Germinal center (tissue), 1 donor: ENCODE measurements around the gene RCAN2.
A peak's percentile ranks its signal among the peaks of the same experiment; 100 is the strongest.
"Not testable (repeated sequence)": the region's sequence is repeated elsewhere in the genome, so short reads cannot be mapped to it uniquely, and the experiment has no call there.

Experiments
- DNase-seq: peaks from one replicate; pipeline ENCODE4 v3.0.0; 2012; ENCODE audit warnings: mixed read lengths, low spot score

RCAN2 gene

GRCh38 chr6:46440141-46440540 lies 51.1 kb downstream of the RCAN2 start:
- no peak for DNase-seq

- no peak for DNase-seq
Measured at GRCh38 chr6:46438245-46438644, 53.0 kb downstream of the RCAN2 start.

- DNase-seq: no peak
Measured at GRCh38 chr6:46437671-46438221, 53.5 kb downstream of the RCAN2 start.

DNA sequence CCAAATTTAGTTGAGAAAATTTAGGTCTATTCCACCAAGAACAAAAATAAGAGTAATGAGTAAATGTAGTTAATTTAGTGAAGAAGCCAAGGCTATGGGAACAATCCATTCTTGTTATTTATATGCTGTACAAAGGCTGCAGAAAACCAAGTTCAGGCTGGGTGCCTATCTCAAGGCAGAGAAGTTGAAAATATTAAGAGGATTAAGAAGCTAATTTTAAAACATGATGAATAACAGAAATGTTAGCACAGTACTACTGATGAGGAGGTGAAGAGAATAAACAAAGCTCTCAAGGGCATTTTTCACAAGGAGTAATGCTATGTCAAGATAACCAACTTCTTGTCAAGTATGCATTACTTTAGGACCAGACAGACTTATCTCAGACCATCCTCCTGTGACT lies 68.6 kb downstream of the RCAN2 start:
- no peak for DNase-seq

DNA sequence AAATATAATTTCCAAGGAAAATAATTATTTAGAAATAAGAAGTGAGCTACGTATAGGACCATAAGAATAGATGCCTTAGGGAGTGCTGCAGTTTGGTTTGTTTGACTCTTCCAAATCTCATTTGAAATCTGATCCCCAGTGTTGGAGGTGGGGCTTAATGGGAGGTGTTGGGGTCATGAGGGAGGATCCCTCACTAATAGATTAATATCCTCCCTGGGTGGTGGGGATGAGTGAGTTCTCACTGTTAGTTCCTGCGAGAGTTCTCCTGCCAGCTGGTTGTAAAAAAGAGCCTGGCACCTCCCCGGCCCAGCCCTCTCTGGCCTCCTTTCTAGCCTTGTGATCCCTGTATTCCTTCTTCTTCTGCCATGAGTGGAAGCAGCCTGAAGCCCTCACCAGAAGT lies 69.3 kb downstream of the RCAN2 start:
- no peak for DNase-seq

DNA sequence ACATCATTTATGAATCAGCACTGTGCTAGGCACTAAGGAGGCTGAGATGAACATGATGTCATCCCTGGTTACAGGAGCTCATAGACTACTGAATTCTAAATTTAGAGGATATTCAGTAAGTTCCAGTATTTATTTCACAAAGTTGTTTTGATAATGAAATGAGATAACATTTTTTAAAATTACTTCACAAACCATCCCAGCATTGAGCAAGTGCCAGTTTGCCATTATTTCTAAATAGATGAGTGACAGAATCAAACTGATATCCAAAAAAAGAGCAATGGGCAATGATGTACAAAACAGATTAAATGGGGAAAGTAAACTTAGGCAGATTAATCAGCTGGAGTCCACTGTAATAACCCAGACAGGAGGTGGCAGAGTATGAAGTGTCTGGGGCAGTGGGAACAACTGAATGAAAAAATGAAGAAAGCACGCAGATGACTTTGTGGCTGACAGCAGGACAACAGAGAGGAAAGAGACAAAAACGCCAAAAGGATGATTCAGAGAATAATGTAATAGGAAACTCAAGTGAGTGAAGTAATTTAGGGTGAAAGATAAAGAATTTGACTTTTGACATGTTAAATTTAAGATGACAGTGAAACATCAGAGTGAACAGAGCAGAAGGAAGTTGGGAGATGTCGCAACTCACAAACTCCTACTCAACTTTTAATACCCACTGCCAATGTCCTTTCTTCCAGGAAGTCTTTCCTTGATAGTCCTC lies 70.2 kb downstream of the RCAN2 start:
- DNase-seq: no peak

- DNase-seq: peak; percentile 35
Measured at GRCh38 chr6:46419576-46420002, 71.7 kb downstream of the RCAN2 start.

GRCh38 chr6:46414398-46414797 lies 76.9 kb downstream of the RCAN2 start:
- DNase-seq: no peak

- no peak for DNase-seq
Measured at GRCh38 chr6:46412662-46413061, 78.6 kb downstream of the RCAN2 start.

DNA sequence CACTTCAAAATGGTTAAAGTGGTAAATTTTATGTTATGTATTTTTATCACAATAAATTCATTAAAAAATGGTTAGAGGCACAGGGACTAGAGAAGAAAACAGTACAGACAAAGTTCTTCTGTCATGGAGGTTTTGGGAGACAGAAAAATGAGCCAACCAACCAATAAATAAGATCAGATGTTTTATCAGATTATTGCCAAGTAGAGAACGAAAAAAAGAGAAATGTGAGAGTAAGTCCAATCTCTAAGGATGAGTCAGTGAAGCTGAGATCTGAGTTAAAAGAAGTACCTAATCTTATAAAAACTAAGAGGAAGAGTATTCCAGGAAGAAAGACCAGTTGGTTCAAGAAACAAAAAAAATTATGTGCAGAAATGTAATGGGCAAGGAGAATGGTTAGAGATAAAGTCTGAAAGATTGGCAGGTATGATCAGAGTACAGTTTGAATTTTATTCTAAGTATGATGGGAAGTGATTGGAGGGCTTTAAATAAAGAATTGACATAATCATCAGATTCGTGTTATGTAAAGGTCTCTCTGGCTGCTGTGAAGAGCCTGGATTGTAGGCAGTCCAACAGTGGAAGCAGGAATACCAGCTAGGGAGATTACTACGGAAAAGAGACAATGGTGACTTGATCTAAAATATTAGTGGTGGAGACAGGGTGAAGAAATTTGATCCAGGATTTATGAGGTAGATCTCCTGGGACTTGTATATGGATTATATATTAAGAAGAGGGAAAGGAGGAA lies 79.6 kb downstream of the RCAN2 start:
- no peak for DNase-seq

DNA sequence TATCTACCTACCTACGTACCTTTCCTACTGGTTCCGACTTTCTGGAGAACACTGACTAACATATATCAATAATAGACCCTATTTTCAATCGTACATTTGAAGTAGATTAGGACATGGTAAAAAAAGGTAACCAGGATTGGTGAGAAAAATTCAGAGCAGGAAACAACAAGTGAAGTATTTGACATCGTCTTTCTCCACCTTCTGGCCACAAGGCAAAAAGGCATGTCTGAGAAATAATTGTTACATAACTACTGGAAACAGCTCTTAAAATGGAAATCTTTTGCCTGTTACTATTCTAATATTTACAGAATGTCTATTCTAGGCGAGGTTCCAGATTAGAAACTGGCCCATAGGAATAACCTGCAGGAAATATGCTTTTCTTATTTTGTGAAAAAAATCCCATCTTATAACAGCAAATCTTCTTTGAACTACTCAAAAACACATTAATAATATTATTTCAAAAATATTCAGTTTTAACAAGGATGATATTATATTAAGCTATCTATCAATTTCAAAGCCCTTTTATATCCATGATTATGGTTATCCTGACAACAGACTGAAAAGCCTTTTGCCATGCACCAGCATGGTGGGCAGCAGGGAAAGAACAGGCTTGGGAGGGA lies 80.8 kb downstream of the RCAN2 start:
- DNase-seq: peak; percentile 42

DNA sequence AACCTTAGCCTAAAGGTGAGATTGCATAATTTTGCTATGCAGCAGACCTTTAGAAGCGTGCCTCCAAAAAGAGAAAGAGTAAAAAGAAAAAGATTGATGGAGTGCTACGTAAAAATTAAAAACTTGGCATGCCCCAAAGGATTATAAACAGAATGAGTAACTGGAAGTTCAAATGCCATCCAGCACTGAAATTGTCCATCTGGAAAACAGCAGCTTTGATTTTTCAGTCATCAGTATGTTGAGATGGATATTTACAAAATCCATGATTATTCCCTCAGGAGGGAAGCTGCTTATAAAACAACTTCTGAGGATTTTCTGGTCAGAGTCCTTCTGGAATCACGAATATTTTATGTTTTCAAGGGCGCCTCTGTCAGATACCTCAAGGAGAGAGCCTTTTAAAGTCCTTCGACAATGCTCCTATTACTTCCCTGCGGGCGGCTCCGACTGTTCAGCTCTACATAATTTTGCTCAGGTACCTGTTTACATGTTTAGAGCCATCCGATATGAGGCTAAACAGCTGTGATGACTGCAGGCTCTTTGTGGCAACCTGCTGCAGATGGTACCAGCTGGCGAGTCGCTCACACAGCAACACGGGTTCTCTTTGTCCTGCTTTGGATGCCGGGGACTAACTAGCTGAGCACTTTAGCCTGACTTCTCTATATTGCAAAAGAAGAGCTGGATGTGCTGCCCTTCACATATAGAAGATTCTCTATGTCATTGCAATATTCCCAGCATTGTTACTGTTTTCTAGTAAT lies 83.3 kb downstream of the RCAN2 start:
- DNase-seq: no peak

GRCh38 chr6:46407246-46407645 lies 84.0 kb downstream of the RCAN2 start:
- no peak for DNase-seq

DNA sequence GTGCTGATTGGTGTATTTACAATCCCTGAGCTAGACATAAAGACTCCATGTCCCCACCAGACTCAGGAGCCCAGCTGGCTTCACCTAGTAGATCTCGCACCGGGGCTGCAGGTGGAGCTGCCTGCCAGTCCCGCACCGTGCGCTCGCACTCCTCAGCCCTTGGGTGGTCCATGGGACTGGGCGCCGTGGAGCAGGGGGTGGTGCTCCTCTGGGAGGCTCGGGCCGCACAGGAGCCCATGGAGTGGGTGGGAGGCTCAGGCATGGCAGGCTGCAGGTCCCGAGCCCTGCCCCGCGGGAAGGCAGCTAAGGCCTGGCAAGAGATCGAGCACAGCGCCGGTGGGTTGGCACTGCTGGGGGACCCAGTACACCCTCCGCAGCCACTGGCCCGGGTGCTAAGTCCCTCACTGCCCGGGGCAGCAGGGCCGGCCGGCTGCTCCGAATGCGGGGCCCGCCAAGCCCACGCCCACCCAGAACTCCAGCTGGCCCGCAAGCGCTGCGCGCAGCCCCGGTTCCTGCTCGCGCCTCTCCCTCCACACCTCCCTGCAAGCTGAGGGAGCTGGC lies 85.5 kb downstream of the RCAN2 start:
- DNase-seq: not testable (repeated sequence)

DNA sequence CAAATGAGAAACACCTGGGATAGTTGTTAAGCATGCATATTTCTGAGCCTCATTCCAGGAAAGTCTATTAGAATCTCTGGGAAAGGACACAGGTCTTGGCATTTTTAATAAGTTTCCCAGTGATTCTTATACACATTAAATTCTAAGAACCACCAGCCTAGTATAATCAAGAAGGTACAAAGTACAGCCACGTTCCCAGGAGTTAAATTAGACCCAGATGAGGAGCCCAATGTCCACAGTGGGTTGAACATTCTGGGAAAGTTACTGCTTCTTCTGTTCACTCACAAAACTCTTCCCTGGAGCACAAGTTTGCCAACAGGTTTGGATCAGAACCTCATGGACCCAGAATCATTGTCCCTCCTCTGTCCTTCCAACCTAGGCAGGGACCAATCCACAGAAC lies 90.4 kb downstream of the RCAN2 start:
- DNase-seq: no peak

DNA sequence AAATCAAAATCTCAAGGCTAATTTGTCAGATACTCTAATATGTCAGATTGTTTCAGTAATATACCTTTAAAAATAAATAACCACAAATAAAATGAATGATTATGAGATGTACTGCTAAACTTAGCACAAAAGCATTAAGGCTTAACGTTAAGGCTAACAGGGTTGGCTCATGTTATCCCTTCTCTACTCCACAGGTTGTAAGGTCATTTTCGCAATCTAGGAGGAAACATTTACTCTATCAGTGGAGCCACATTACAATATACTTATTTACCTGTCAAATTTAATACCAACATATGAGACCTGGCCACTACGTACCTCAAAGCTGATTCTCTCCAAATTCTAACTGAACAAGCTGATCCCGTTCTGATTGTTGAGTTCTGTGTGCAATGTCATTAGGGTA lies 95.7 kb downstream of the RCAN2 start:
- DNase-seq: no peak

DNA sequence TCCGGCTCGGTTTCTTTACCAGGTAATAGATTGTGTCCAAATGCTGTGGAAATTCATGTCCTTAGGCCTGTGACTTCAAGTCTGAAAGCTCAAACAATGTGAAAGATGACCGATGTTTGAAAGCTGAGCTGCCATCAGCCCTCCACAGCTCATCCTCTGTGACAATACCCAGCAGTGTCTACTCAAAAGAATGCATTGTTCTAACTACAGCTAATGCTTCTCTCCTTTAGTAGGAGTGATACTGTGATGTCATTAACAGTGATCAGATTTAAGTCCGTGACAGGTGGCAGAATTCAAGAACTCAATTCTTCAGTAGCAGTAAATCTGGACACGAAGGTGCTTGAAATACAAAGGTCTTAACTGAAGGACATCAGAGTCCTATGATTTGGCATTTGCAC lies 97.3 kb downstream of the RCAN2 start:
- no peak for DNase-seq

DNA sequence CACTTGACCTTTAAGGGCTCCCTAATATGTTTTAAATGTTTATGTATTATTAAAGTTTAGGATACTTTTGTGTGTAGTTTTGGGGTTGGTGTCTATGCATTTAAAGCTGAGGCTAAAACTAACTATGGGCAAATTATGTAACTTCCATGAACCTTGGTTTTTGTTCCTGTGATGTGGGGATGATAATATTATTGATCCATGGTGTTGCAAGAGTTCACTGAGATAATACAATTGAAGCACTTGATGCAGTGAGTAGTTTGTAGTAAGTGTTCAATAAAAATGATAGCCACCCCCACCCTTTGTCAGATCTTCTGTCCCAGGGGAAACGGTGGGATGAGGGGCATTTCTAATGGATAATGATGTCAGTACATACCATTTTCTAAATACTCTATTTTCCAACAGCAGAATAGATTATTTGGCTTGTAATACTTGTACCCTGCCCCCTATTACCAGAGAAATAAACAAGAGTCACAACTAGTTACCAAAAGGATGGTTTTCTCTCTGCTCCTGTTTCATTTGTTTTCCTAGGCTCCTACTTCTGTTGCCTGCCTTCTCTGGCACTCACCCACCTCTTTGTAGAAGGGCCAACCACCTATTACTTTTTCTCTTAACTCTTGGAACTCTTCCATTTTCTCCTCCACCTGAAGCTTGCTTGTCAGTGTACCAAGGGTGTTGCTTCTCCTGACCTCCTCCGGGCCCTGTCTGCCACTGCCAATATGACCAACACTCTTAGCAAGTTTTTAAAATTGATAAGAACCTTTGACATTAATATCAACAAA lies 97.9 kb downstream of the RCAN2 start:
- no peak for DNase-seq

GRCh38 chr6:46392294-46392693 lies 99.0 kb downstream of the RCAN2 start:
- no peak for DNase-seq

DNA sequence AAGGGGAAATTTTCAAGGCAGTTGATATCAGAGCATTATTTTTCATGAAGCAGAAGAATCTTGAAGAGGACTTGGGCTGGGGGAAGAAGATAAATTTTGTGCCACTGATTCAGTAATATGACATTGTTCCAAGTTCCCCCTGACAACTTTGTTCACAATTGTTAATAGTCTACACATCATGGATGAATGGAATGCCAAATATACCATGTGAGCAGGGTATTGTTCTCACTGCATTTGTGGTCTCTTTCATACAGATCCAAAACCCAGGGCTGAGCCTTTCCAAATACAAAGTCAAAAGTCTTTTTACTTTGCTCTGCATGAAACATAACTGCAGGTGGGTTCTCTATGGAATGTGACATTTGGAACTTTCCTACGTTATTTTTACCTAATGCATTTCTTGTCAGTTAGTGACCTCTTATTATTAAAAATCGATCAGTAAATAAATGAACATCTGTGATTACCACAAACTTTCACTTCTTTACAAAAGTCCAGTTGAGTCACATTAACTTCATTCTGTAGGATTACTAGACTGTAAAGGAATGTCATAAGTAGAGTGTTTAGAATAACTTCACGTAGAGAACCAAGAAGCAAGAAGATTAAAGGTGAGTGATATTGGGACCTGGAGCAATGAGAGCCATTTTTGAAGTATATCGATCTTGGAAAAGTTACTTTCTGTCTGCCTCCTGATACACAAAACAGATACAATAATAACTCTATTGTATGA lies 100.9 kb downstream of the RCAN2 start:
- no peak for DNase-seq
